MM.1S (cell line): ENCODE data around the gene IFT80.

Experiments
- DNase-seq: peaks from one replicate; pipeline ENCODE4 v3.0.0-alpha.2; 2015
- H2AFZ ChIP-seq: fragments of 300-600 bp; sonication (generic); 2 replicates; pipeline ENCODE4 v1.6.0; 2016; ENCODE audit warnings: antibody characterized with exemption, low read length
- H3F3A ChIP-seq: fragments of 300-600 bp; sonication (generic); 2 replicates; pipeline ENCODE4 v1.6.1; 2016; ENCODE audit warnings: mild to moderate bottlenecking, antibody characterized with exemption, low read length, moderate library complexity, mixed read lengths; ENCODE audit not compliant: insufficient read depth
- H3K27ac ChIP-seq: fragments of 300-600 bp; sonication (generic); 2 replicates; pipeline ENCODE4 v1.5.1; 2016; ENCODE audit warnings: mild to moderate bottlenecking, low read length
- H3K27me3 ChIP-seq: fragments of 300-600 bp; sonication (generic); replicated peaks from 2 replicates; pipeline ENCODE4 v1.6.0; 2016; ENCODE audit warnings: low read length; ENCODE audit not compliant: insufficient read depth
- H3K36me3 ChIP-seq: fragments of 300-600 bp; sonication (generic); replicated peaks from 2 replicates; pipeline ENCODE4 v1.6.1; 2016; ENCODE audit warnings: mild to moderate bottlenecking, low read length, mixed read lengths; ENCODE audit not compliant: insufficient read depth
- H3K4me1 ChIP-seq: fragments of 300-600 bp; sonication (generic); 2 replicates; pipeline ENCODE4 v1.6.1; 2016; ENCODE audit warnings: low read length, mixed read lengths
- H3K4me2 ChIP-seq: fragments of 300-600 bp; sonication (generic); 2 replicates; pipeline ENCODE4 v1.6.0; 2016; ENCODE audit warnings: low read depth, low read length
- H3K4me3 ChIP-seq: fragments of 300-600 bp; sonication (generic); 2 replicates; pipeline ENCODE4 v1.5.1; 2016; ENCODE audit warnings: low read length, mixed read lengths
- H3K79me2 ChIP-seq: fragments of 300-600 bp; sonication (generic); 2 replicates; pipeline ENCODE4 v1.6.1; 2016; ENCODE audit warnings: mixed run types, low read length, mixed read lengths
- H3K9ac ChIP-seq: fragments of 300-600 bp; sonication (generic); 2 replicates; pipeline ENCODE4 v1.6.1; 2016; ENCODE audit warnings: low read length, mixed read lengths
- H3K9me2 ChIP-seq: fragments of 300-600 bp; sonication (generic); replicated peaks from 2 replicates; pipeline ENCODE4 v1.6.1; 2016; ENCODE audit warnings: mild to moderate bottlenecking, low read length, mixed read lengths; ENCODE audit not compliant: insufficient read depth
- H3K9me3 ChIP-seq: fragments of 300-600 bp; sonication (generic); replicated peaks from 2 replicates; pipeline ENCODE4 v1.6.1; 2016; ENCODE audit warnings: mild to moderate bottlenecking, low read length, mixed read lengths; ENCODE audit not compliant: insufficient read depth
- H4K20me1 ChIP-seq: fragments of 300-600 bp; sonication (generic); 2 replicates; pipeline ENCODE4 v1.6.1; 2016; ENCODE audit warnings: mild to moderate bottlenecking, low read length, moderate library complexity, mixed read lengths; ENCODE audit not compliant: insufficient read depth
- CTCF ChIP-seq: fragments of 300-600 bp; sonication (generic); IDR thresholded peaks from 2 replicates; pipeline ENCODE4 v1.5.1; 2016; ENCODE audit warnings: antibody characterized with exemption, low read length, mixed read lengths
- EZH2 ChIP-seq: fragments of 300-600 bp; sonication (generic); optimal IDR thresholded peaks from 2 replicates; pipeline ENCODE3; 2017; ENCODE audit warnings: low read depth, mild to moderate bottlenecking, antibody characterized with exemption, low read length, mixed read lengths
- EZH2phosphoT487 ChIP-seq: fragments of 300-600 bp; sonication (generic); IDR thresholded peaks from 2 replicates; pipeline ENCODE4 v1.6.1; 2018; ENCODE audit warnings: antibody characterized with exemption, low read length

IFT80 gene

GRCh38 chr3:160403028-160403545 lies 4.1 kb upstream of the IFT80 start:
- peak overlapping the region; percentile 89 for H3K4me3 ChIP-seq
- peak; percentile 53 for DNase-seq
- TF ChIP-seq EZH2phosphoT487 (no peak), EZH2 (no peak), CTCF (no peak)
- peaks cover 27% of the 10 kb centered on the region for H3F3A ChIP-seq
- H3K27ac ChIP-seq: peak overlapping the region; percentile 91
- peaks cover 97% of the 10 kb centered on the region for H3K79me2 ChIP-seq
- H2AFZ ChIP-seq: no peak overlapping the region
- H3K4me1 ChIP-seq: peaks cover 29% of the 10 kb centered on the region
- H3K9me2 ChIP-seq: no peaks in the 10 kb centered on the region
- H3K9me3 ChIP-seq: no peaks in the 10 kb centered on the region
- peaks cover 18% of the 10 kb centered on the region for H3K36me3 ChIP-seq
- no peaks in the 10 kb centered on the region for H3K27me3 ChIP-seq
- peak overlapping the region; percentile 98 for H3K9ac ChIP-seq
- H3K4me2 ChIP-seq: peak overlapping the region; percentile 79
- H4K20me1 ChIP-seq: peaks cover 31% of the 10 kb centered on the region

GRCh38 chr3:160402221-160403027 lies 3.4 kb upstream of the IFT80 start:
- Histone ChIP-seq H3K27ac (peak overlapping the region; percentile 91), H3K27me3 (no peaks in the 10 kb centered on the region), H3K9me2 (no peaks in the 10 kb centered on the region), H3K9me3 (no peaks in the 10 kb centered on the region), H3K9ac (peak overlapping the region; percentile 98), H3F3A (peaks cover 27% of the 10 kb centered on the region), H3K36me3 (peaks cover 16% of the 10 kb centered on the region), H3K4me1 (peaks cover 27% of the 10 kb centered on the region), H3K4me2 (peak overlapping the region; percentile 79), H3K79me2 (peaks cover 97% of the 10 kb centered on the region), H4K20me1 (peaks cover 31% of the 10 kb centered on the region), H3K4me3 (peak overlapping the region; percentile 89), H2AFZ (no peak overlapping the region)
- TF ChIP-seq CTCF (no peak), EZH2 (no peak)
- DNase-seq: peak; percentile 48

GRCh38 chr3:160401291-160402095 lies 2.5 kb upstream of the IFT80 start:
- H2AFZ ChIP-seq: no peak overlapping the region
- H3K9ac ChIP-seq: peak overlapping the region; percentile 98
- H3K4me3 ChIP-seq: peak overlapping the region; percentile 89
- H3K4me1 ChIP-seq: peaks cover 24% of the 10 kb centered on the region
- no peaks in the 10 kb centered on the region for H3K9me2 ChIP-seq
- peak; percentile 71 for DNase-seq
- TF ChIP-seq CTCF (no peak), EZH2 (no peak), EZH2phosphoT487 (no peak)
- peaks cover 97% of the 10 kb centered on the region for H3K79me2 ChIP-seq
- H3K36me3 ChIP-seq: peaks cover 16% of the 10 kb centered on the region
- peaks cover 31% of the 10 kb centered on the region for H4K20me1 ChIP-seq
- no peaks in the 10 kb centered on the region for H3K9me3 ChIP-seq
- peak overlapping the region; percentile 91 for H3K27ac ChIP-seq
- peaks cover 24% of the 10 kb centered on the region for H3F3A ChIP-seq
- peak overlapping the region; percentile 79 for H3K4me2 ChIP-seq
- H3K27me3 ChIP-seq: no peaks in the 10 kb centered on the region
